ENCODE data around the gene LHX2.

Gene LHX2

GRCh38 chr9:124032247-124032646 lies 20.7 kb downstream of the LHX2 start:
- DNase-seq (ENCODE audit: low spot score) = no peak

- no peak for DNase-seq (ENCODE audit: low spot score)
Observed at GRCh38 chr9:124033348-124033747, 21.8 kb downstream of the LHX2 start.

- DNase-seq (ENCODE audit: low spot score) = no peak
Observed at GRCh38 chr9:124033967-124034366, 22.4 kb downstream of the LHX2 start.

- no peak for DNase-seq (ENCODE audit: low spot score)
Observed at GRCh38 chr9:124035001-124035650, 23.6 kb downstream of the LHX2 start.

GRCh38 chr9:124036578-124036977 lies 25.0 kb downstream of the LHX2 start:
- DNase-seq (ENCODE audit: low spot score) = no peak

- DNase-seq (ENCODE audit: low spot score) = no peak
Observed at GRCh38 chr9:124037790-124038189, 26.2 kb downstream of the LHX2 start.

- DNase-seq (ENCODE audit: low spot score) = no peak
Observed at GRCh38 chr9:124038239-124038638, 26.7 kb downstream of the LHX2 start.

- no peak for DNase-seq (ENCODE audit: low spot score)
Observed at GRCh38 chr9:124038790-124039633, 27.4 kb downstream of the LHX2 start.

- peak; percentile 31 for DNase-seq (ENCODE audit: low spot score)
Observed at GRCh38 chr9:124040186-124040931, 28.8 kb downstream of the LHX2 start.

- DNase-seq (ENCODE audit: low spot score) = no peak
Observed at GRCh38 chr9:124040935-124041816, 29.6 kb downstream of the LHX2 start.

- DNase-seq (ENCODE audit: low spot score) = no peak
Observed at GRCh38 chr9:124041817-124042116, 30.2 kb downstream of the LHX2 start.

- DNase-seq (ENCODE audit: low spot score) = no peak
Observed at GRCh38 chr9:124042201-124042721, 30.7 kb downstream of the LHX2 start.

GRCh38 chr9:124044448-124044847 lies 32.9 kb downstream of the LHX2 start:
- no peak for DNase-seq (ENCODE audit: low spot score)

- DNase-seq (ENCODE audit: low spot score) = no peak
Observed at GRCh38 chr9:124045076-124045829, 33.7 kb downstream of the LHX2 start.

- no peak for DNase-seq (ENCODE audit: low spot score)
Observed at GRCh38 chr9:124045830-124046177, 34.2 kb downstream of the LHX2 start.

GRCh38 chr9:124046189-124046588 lies 34.6 kb downstream of the LHX2 start:
- DNase-seq (ENCODE audit: low spot score) = no peak

GRCh38 chr9:124047251-124047672 lies 35.7 kb downstream of the LHX2 start:
- no peak for DNase-seq (ENCODE audit: low spot score)

- DNase-seq (ENCODE audit: low spot score) = no peak
Observed at GRCh38 chr9:124050955-124051354, 39.4 kb downstream of the LHX2 start.

GRCh38 chr9:124052401-124052800 lies 40.8 kb downstream of the LHX2 start:
- no peak for DNase-seq (ENCODE audit: low spot score)

GRCh38 chr9:124054582-124055227 lies 43.1 kb downstream of the LHX2 start:
- peak; percentile 71 for DNase-seq (ENCODE audit: low spot score)
